Body of pancreas (tissue), 4 donors: Measurements from ENCODE around the gene TMTC2. TPM values are rescaled to one million over a fixed set of nuclear protein-coding genes. Genes with fewer than 3 reads are reported as not detected.
"Not testable (repeated sequence)": the region's sequence is repeated elsewhere in the genome, so short reads cannot be mapped to it uniquely, and the experiment has no call there.

Experiments used
- ATAC-seq: fragments of 150-250 bp; one replicate; pipeline ENCODE4 v1.9.1; 2016
- DNase-seq, 4 donors: peaks; one replicate each; pipeline ENCODE4 v3.0.0-alpha.2; 2019
- H3K27ac ChIP-seq, 4 donors: fragments of 200-600 bp; sonication (generic); 1 replicate in 3 of 4; 2 replicates in 1 of 4; pipeline versions ENCODE4 v1.5.1 to v1.6.1; 2016 to 2019; ENCODE audit warnings: mild to moderate bottlenecking in 1 of 4, mixed read lengths in 1 of 4, moderate library complexity in 1 of 4
- H3K27me3 ChIP-seq, 2 donors: fragments of 200-600 bp; sonication (generic); one replicate each; pipeline ENCODE4 v1.6.0; 2016; ENCODE audit warnings: mild to moderate bottlenecking in 1 of 2
- H3K36me3 ChIP-seq, 2 donors: fragments of 200-600 bp; sonication (generic); replicated peaks in 1 of 2; 2 replicates each; pipeline ENCODE4 v1.5.1; 2016; ENCODE audit warnings: low read depth in 2 of 2; ENCODE audit not compliant: insufficient read depth in 1 of 2
- H3K4me1 ChIP-seq: fragments of 200-600 bp; sonication (generic); one replicate; pipeline ENCODE4 v1.6.0; 2016
- H3K4me3 ChIP-seq, 2 donors: fragments of 200-600 bp; sonication (generic); 1 replicate in 1 of 2; 2 replicates in 1 of 2; pipeline ENCODE4 v1.5.1; 2016 to 2019
- H3K9me3 ChIP-seq, 3 donors: fragments of 200-600 bp; sonication (generic); 1 replicate in 2 of 3; 2 replicates in 1 of 3; pipeline ENCODE4 v1.5.1; 2016
- POLR2A ChIP-seq, 3 donors: fragments of 450-650 bp; IDR thresholded peaks; one replicate each; pipeline ENCODE4 v1.6.1; 2016; ENCODE audit warnings: antibody characterized with exemption in 3 of 3, mild to moderate bottlenecking in 2 of 3
- WGBS, 2 donors: methylation state at CpG; one replicate each; pipeline ENCODE4 v1.1.5; 2017; 5-methylcytosine and 5-hydroxymethylcytosine counted together
- intact Hi-C: fragments of 100-400 bp; cut with DNase I; formaldehyde crosslinking; loops from one replicate; pipeline ENCODE4 v1.15.1; 2023
- total RNA-seq, 2 donors: library from RNA; depleted of rRNA; stranded (reverse); fragments of >200 nt; gene quantifications; one replicate each; pipeline ENCODE4 v1.1.0, GENCODE V29; 2016
- TF ChIP-seq, protein P1 (sequence below), 7 experiments: fragments of 450-650 bp in 4 of 7; fragments of 200-600 bp in 3 of 7; sonication (generic) in 3 of 7; IDR thresholded peaks; one replicate each; pipeline ENCODE4 v1.5.1; 2016 to 2019; ENCODE audit warnings: antibody characterized with exemption in 7 of 7

Gene TMTC2
- total RNA-seq, 2 donors from 2014 or later = 10.4 to 20.1 TPM

DNA sequence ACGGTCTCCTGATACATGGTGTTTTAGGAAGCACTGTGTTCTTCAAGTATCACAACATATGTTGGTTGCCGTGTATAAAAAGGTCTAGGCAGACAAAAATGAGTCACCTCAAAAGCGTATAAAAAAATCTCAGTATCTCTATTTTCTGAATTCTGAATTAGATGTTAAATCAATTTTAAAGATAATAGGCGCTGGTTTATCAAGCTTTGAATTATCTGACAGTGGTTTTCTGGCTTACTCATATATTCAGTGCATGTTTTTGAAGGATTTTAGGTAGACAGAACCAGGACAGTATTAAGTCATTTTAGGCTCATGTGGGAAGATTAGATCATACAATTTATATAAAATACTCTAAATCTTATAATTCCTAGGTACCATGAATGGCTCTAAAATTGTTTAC is 110.8 kb downstream of the TMTC2 start:
- Histone ChIP-seq H3K9me3 (no peaks in the 10 kb centered on the region), H3K4me3 (no peak overlapping the region), H3K4me1 (no peaks in the 10 kb centered on the region), H3K36me3 (no peaks in the 10 kb centered on the region), H3K27ac (no peak overlapping the region), H3K27me3 (no peaks in the 10 kb centered on the region)
- DNase-seq (no peak), ATAC-seq (no peak)
- TF ChIP-seq, protein P1, sequence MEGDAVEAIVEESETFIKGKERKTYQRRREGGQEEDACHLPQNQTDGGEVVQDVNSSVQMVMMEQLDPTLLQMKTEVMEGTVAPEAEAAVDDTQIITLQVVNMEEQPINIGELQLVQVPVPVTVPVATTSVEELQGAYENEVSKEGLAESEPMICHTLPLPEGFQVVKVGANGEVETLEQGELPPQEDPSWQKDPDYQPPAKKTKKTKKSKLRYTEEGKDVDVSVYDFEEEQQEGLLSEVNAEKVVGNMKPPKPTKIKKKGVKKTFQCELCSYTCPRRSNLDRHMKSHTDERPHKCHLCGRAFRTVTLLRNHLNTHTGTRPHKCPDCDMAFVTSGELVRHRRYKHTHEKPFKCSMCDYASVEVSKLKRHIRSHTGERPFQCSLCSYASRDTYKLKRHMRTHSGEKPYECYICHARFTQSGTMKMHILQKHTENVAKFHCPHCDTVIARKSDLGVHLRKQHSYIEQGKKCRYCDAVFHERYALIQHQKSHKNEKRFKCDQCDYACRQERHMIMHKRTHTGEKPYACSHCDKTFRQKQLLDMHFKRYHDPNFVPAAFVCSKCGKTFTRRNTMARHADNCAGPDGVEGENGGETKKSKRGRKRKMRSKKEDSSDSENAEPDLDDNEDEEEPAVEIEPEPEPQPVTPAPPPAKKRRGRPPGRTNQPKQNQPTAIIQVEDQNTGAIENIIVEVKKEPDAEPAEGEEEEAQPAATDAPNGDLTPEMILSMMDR (IDR thresholded peaks at IDR 0.05) = no peak
- no peak for TF ChIP-seq POLR2A (IDR thresholded peaks at IDR 0.05)
- WGBS, 2 donors = 87 to 89% methylated on average over 4 of the region's 4 CpGs
- intact Hi-C loops = no loop called here

DNA sequence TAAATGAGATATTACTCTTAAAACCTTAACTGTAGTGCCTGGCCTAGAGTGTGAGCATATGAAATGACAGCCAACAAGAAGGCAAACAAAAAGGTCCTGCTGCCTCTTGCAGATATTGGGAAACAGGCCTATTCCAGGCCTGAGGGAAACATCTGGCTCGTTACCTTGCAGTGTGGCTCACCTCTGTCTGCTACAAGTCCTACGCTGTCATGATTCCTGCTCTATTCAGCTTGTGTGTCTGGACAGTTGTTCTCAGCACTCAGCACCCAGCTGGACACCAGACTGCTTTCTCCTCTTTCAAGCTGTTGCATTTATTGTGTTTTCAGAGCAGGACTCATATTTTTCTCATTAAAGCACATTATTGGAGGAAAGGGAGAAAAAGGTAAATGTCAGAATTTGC is 113.5 kb downstream of the TMTC2 start:
- Histone ChIP-seq H3K4me3 (no peak overlapping the region), H3K27me3 (no peaks in the 10 kb centered on the region), H3K4me1 (peaks cover 13% of the 10 kb centered on the region), H3K27ac (no peak overlapping the region), H3K36me3 (no peaks in the 10 kb centered on the region), H3K9me3 (no peaks in the 10 kb centered on the region)
- DNase-seq = no peak
- no peak for ATAC-seq
- TF ChIP-seq, protein P1 (IDR thresholded peaks at IDR 0.05) = no peak
- TF ChIP-seq POLR2A (IDR thresholded peaks at IDR 0.05) = no peak
- WGBS, 2 donors = 92 to 96% methylated on average over 2 of the region's 2 CpGs
- intact Hi-C loops = no loop called here

DNA sequence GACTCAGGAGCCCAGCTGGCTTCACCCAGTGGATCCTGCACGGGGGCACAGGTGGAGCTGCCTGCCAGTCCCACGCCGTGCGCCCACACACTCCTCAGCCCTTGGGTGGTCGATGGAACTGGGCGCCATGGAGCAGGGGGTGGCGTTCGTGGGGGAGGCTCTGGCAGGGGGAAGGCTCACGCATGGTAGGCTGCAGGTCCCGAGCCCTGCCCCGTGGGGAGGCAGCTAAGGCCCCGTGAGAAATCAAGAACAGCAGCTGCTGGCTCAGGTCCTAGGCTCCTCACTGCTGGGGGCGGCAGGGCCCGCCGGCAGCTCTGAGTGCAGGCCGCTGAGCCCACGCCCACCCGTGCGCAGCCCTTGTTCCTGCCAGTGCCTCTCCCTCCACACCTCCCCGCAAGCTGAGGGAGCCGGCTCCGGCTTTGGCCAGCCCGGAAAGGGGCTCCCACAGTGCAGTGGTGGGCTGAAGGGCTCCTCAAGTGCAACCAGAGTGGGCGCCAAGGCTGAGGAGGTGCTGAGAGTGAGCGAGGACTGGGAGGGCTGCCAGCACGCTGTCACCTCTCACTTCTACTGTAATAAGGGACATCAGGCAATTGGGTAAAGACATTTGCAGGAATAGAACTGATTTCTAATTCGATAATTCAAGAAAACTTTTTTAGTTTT is 115.4 kb downstream of the TMTC2 start:
- intact Hi-C loops = no loop called here
- Histone ChIP-seq H3K9me3 (no peaks in the 10 kb centered on the region), H3K27ac (no peak overlapping the region), H3K4me1 (peaks cover 24% of the 10 kb centered on the region), H3K36me3 (no peaks in the 10 kb centered on the region), H3K27me3 (no peaks in the 10 kb centered on the region), H3K4me3 (no peak overlapping the region)
- TF ChIP-seq, protein P1 (IDR thresholded peaks at IDR 0.05) = no peak
- no peak for TF ChIP-seq POLR2A (IDR thresholded peaks at IDR 0.05)
- 94 to 99% methylated on average over 10 to 27 of the region's 27 CpGs for WGBS, 2 donors
- ATAC-seq (no peak), DNase-seq (no peak)

DNA sequence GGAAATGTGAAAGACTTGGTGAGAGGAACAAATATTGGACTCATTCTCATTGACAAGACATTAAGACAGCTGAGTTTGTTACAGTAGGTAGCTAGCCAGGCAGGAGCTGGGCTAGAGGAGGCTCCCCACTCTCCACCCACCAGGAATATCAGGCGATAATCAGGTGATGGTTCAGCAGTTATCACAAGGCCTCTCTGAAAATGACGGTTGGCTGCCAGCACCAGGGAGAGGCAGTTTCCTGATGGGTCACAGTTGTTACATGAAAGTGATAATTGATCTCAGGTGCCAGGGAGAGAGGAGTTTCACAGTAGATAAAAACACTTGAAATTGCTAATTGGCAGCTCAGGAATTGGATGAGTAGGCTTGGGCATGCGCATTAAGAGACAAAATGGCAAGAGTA is 116.5 kb downstream of the TMTC2 start:
- H3K4me3 ChIP-seq = no peak overlapping the region
- H3K36me3 ChIP-seq = no peaks in the 10 kb centered on the region
- H3K9me3 ChIP-seq = no peaks in the 10 kb centered on the region
- no peak for DNase-seq
- H3K27ac ChIP-seq = no peak overlapping the region
- WGBS, 2 donors = 59 to 86% methylated on average over 3 of the region's 3 CpGs
- no peak for ATAC-seq
- intact Hi-C loops = no loop called here
- peaks cover 24% of the 10 kb centered on the region for H3K4me1 ChIP-seq
- no peaks in the 10 kb centered on the region for H3K27me3 ChIP-seq
- TF ChIP-seq, protein P1 (IDR thresholded peaks at IDR 0.05) = no peak
- TF ChIP-seq POLR2A (IDR thresholded peaks at IDR 0.05) = no peak

DNA sequence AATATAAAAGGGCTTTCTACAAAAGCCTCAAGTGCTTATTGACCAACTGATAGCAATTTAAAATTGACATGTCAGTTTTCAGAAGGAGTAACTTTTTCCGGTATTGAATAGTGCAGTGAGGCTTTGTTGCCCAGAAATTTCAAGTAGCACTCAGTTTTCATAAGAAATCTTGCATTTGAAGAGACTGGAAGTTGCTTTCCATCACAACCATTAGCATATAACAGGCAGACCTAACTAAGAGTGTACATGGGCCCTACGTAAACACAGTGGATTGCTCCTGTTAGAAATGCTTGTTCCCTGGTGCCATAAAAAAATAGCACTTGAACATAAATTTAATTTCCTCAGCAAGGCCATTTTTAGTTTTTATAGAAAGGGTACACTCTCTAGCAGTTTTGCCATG is 117.9 kb downstream of the TMTC2 start:
- Histone ChIP-seq H3K4me1 (peaks cover 24% of the 10 kb centered on the region), H3K4me3 (no peak overlapping the region), H3K9me3 (no peaks in the 10 kb centered on the region), H3K27ac (peak overlapping the region in 2 of 4 donors; percentile 53 to 68), H3K27me3 (no peaks in the 10 kb centered on the region), H3K36me3 (no peaks in the 10 kb centered on the region)
- no peak for ATAC-seq
- DNase-seq = no peak
- intact Hi-C loops = no loop called here
- WGBS, 2 donors = 75 to 80% methylated on average over 2 of the region's 2 CpGs
- TF ChIP-seq POLR2A (IDR thresholded peaks at IDR 0.05) = no peak
- TF ChIP-seq, protein P1 (IDR thresholded peaks at IDR 0.05) = no peak

DNA sequence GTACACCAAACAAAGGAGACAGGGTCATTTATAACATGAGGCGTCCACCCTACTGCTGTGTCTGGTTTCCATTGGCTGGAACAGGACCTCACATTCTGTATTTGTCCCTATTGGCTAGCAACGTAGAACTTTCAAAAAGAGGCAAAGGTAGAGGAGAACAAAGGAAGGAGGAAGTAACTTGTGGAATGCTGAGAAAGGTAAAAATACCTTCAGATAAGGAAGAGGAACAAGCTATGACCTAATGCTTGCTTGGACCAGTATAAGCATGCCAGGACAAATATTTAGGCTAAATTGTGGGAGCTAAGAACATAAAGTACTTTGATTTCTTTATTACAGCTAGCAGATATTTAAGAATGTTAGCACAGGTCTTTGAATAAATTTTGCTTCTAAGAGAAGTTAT is 118.3 kb downstream of the TMTC2 start:
- intact Hi-C loops = not testable (repeated sequence)

More for the DNA sequence above, 118.3 kb downstream of the TMTC2 start:
- peak overlapping the region in 2 of 4 donors; percentile 53 to 68 for H3K27ac ChIP-seq
- H3K9me3 ChIP-seq, H3K36me3 ChIP-seq, H3K27me3 ChIP-seq, H3K4me3 ChIP-seq: not testable (repeated sequence)
- WGBS, 2 donors = 35 to 73% methylated on average over 2 of the region's 2 CpGs
- peak; percentile 30 for ATAC-seq
- H3K4me1 ChIP-seq = peaks cover 24% of the 10 kb centered on the region
- DNase-seq = peak in 1 of 4 donors; percentile 16
